HepG2 (cell line): ENCODE data around the gene SOX4. TPM values are rescaled to one million over a fixed set of nuclear protein-coding genes. Genes with fewer than 3 reads are reported as not detected.

ENCODE experiments used
- HNF1B ChIP-seq: sonication (generic); formaldehyde crosslinking; IDR thresholded peaks from 2 replicates; pipeline ENCODE4 v1.5.1; 2020; ENCODE audit warnings: mild to moderate bottlenecking, moderate library complexity, missing genetic modification reagents
- IRF2 ChIP-seq: IDR thresholded peaks from 2 replicates; pipeline ENCODE4 v1.6.1; 2018; ENCODE audit warnings: missing genetic modification reagents, missing compliant biosample characterization
- KAT8 ChIP-seq: IDR thresholded peaks from 2 replicates; pipeline ENCODE4 v1.6.1; 2016; ENCODE audit warnings: missing genetic modification reagents, missing compliant biosample characterization
- RBM22 ChIP-seq: fragments of 200-400 bp; formaldehyde crosslinking; optimal IDR thresholded peaks from 2 replicates; pipeline ENCODE3; 2017; ENCODE audit warnings: mild to moderate bottlenecking, low read length, moderate library complexity
- TFAP4 ChIP-seq: sonication (generic); IDR thresholded peaks from 2 replicates; pipeline ENCODE4 v1.6.1; 2016; ENCODE audit warnings: low read depth, borderline replicate concordance
- TRAFD1 ChIP-seq: sonication (generic); formaldehyde crosslinking; IDR thresholded peaks from 2 replicates; pipeline ENCODE4 v1.5.1; 2020; ENCODE audit warnings: missing genetic modification reagents, mild to moderate bottlenecking, borderline replicate concordance
- ZBTB42 ChIP-seq: sonication (generic); formaldehyde crosslinking; IDR thresholded peaks from 2 replicates; pipeline ENCODE4 v1.5.0; 2020; ENCODE audit warnings: mild to moderate bottlenecking, missing genetic modification reagents
- ZHX1 ChIP-seq: sonication (generic); formaldehyde crosslinking; IDR thresholded peaks from 2 replicates; pipeline ENCODE4 v1.8.1; 2022; ENCODE audit warnings: low read depth, mild to moderate bottlenecking, missing genetic modification reagents
- ZNF20 ChIP-seq: sonication (generic); formaldehyde crosslinking; IDR thresholded peaks from 2 replicates; pipeline ENCODE4 v1.4.0; 2020; ENCODE audit warnings: mild to moderate bottlenecking, moderate library complexity, missing genetic modification reagents
- ZNF331 ChIP-seq: sonication (generic); formaldehyde crosslinking; IDR thresholded peaks from 2 replicates; pipeline ENCODE4 v1.4.0; 2020; ENCODE audit warnings: missing genetic modification reagents
- ZNF34 ChIP-seq: sonication (generic); formaldehyde crosslinking; IDR thresholded peaks from 2 replicates; pipeline ENCODE4 v1.4.0; 2020; ENCODE audit warnings: mild to moderate bottlenecking, missing genetic modification reagents, borderline replicate concordance
- ZNF546 ChIP-seq: sonication (generic); formaldehyde crosslinking; conservative IDR thresholded peaks from 2 replicates; pipeline ENCODE4 v1.8.1; 2023; ENCODE audit warnings: mild to moderate bottlenecking, missing genetic modification reagents
- ZNF569 ChIP-seq: sonication (generic); formaldehyde crosslinking; IDR thresholded peaks from 2 replicates; pipeline ENCODE4 v1.5.0; 2020; ENCODE audit warnings: mild to moderate bottlenecking, missing genetic modification reagents, moderate library complexity, borderline replicate concordance
- ZNF577 ChIP-seq: sonication (generic); formaldehyde crosslinking; IDR thresholded peaks from 2 replicates; pipeline ENCODE4 v1.4.0; 2020; ENCODE audit warnings: mild to moderate bottlenecking, low read depth, missing genetic modification reagents, borderline replicate concordance
- ZNF749 ChIP-seq: sonication (generic); formaldehyde crosslinking; IDR thresholded peaks from 2 replicates; pipeline ENCODE4 v1.8.0; 2022; ENCODE audit warnings: mild to moderate bottlenecking, missing genetic modification reagents, moderate library complexity, borderline replicate concordance
- ZNF766 ChIP-seq: sonication (generic); formaldehyde crosslinking; IDR thresholded peaks from 2 replicates; pipeline ENCODE4 v1.5.0; 2020; ENCODE audit warnings: missing genetic modification reagents, borderline replicate concordance
- ZSCAN12 ChIP-seq: sonication (generic); formaldehyde crosslinking; IDR thresholded peaks from 2 replicates; pipeline ENCODE4 v1.9.0; 2021; ENCODE audit warnings: mild to moderate bottlenecking, missing genetic modification reagents
- polyA plus RNA-seq, 8 experiments: library from polyadenylated mRNA; depleted of rRNA in 3 of 8; stranded (reverse) in 7 of 8; unstranded in 1 of 8; fragments of >200 nt; fragmentation: Illumina TruSeq in 4 of 8; extraction: Trizol in 4 of 8; gene quantifications; 2 replicates each; pipeline versions ENCODE4 v1.2.1 to v1.2.3, GENCODE V29; 2011 to 2016; ENCODE audit warnings: low read depth in 4 of 8, missing spikeins in 1 of 8, mixed read lengths in 1 of 8; ENCODE audit not compliant: insufficient read depth in 1 of 8
- total RNA-seq, 5 experiments: library from RNA; depleted of rRNA; stranded (reverse); fragments of >200 nt; fragmentation: Illumina TruSeq; extraction: Trizol; gene quantifications; 2 replicates each; pipeline ENCODE4 v1.2.3, GENCODE V29; 2016; ENCODE audit warnings: low read depth in 1 of 5
- TF ChIP-seq, protein P1 (sequence below): sonication (generic); formaldehyde crosslinking; IDR thresholded peaks from 2 replicates; pipeline ENCODE4 v1.5.1; 2020; ENCODE audit warnings: missing genetic modification reagents, mild to moderate bottlenecking, borderline replicate concordance

Gene SOX4
- total and polyA plus RNA-seq, 2 of the 13 experiments (the other 11 are each of a cell fraction or from before 2014, with no cell fraction given), result 2.6 to 3.4 TPM

DNA sequence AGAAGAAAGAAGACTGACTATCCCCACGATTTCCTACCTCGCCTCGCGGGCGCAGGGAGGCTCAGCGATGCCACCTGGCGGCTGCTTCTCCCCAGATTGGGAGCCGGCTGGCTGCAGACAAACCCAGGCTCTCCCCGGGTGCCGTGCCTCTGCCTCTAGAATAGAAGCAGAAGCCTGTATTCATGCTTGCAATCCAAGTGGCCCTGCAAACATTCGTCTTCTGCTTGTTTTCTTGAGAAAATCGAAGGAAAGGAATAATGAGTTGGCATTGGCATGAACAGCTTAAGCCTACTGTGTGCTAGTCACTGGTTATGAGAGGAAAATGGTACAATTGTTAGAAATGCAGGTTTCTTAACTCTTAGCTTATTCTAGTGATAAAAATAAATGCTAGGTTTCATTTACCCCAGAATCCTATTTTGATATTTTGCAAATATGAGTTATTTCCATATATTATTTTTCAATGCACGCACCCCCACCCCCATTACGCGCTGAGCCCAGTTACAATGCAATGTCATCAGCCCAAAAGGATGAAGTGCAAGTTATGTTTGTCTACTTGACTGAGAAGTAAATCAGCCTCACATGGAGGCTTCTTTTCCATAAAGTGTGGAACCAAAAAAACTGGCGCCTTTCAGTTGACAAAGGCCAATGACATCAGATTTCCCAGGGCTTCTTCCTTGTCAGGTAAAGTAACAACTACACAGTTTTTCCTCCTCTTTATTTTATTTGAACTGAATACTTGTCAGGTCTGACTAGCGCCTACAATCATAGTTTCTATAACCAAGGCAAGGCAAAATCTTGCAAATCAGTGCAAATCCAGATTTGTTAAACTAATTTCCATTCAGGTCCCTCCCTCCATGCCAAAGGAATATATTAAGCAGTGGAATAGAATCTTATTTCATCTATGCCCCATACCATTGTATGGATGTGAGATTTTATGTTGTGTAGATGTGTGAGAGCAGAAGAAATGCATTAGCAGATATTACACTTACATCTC is 3.9 kb upstream of the SOX4 start (continued):
- TF ChIP-seq ZNF546 (CRISPR knock-in tag), result 0 out of 2 replicates have a peak, but pooled peaks have one; percentile 54
- TF ChIP-seq ZHX1 (CRISPR knock-in tag), result no peak
- peak; percentile 86; the same call in 1 of the 2 replicates for TF ChIP-seq ZNF34 (CRISPR knock-in tag)
- no peak for TF ChIP-seq ZNF569 (CRISPR knock-in tag)
- no peak for TF ChIP-seq RBM22
- no peak for TF ChIP-seq ZNF766 (CRISPR knock-in tag)
- TF ChIP-seq, protein P1, sequence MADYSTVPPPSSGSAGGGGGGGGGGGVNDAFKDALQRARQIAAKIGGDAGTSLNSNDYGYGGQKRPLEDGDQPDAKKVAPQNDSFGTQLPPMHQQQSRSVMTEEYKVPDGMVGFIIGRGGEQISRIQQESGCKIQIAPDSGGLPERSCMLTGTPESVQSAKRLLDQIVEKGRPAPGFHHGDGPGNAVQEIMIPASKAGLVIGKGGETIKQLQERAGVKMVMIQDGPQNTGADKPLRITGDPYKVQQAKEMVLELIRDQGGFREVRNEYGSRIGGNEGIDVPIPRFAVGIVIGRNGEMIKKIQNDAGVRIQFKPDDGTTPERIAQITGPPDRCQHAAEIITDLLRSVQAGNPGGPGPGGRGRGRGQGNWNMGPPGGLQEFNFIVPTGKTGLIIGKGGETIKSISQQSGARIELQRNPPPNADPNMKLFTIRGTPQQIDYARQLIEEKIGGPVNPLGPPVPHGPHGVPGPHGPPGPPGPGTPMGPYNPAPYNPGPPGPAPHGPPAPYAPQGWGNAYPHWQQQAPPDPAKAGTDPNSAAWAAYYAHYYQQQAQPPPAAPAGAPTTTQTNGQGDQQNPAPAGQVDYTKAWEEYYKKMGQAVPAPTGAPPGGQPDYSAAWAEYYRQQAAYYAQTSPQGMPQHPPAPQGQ, result no peak
- peak; percentile 76 for TF ChIP-seq IRF2
- TF ChIP-seq KAT8, result peak; percentile 72; the same call in 1 of the 2 replicates
- TF ChIP-seq TRAFD1, result 0 out of 2 replicates have a peak, but pooled peaks have one; percentile 54
- TF ChIP-seq ZNF331 (CRISPR knock-in tag), result peak; percentile 47; the same call in 1 of the 2 replicates
- peak; percentile 60; the same call in 1 of the 2 replicates for TF ChIP-seq HNF1B (CRISPR knock-in tag)
- no peak for TF ChIP-seq ZBTB42 (CRISPR knock-in tag)
- no peak for TF ChIP-seq ZSCAN12 (CRISPR knock-in tag)
- TF ChIP-seq ZNF749 (CRISPR knock-in tag), result no peak
- TF ChIP-seq ZNF577 (CRISPR knock-in tag), result no peak
- TF ChIP-seq ZNF20 (CRISPR knock-in tag), result no peak
- no peak for TF ChIP-seq TFAP4
